ENCODE data around the gene KPNB1. TPM values are rescaled to one million over a fixed set of nuclear protein-coding genes. Genes with fewer than 3 reads are reported as not detected.

Gene KPNB1
- total and polyA plus RNA-seq, 4 donors, result 40.1 to 258 (median 158) TPM

DNA sequence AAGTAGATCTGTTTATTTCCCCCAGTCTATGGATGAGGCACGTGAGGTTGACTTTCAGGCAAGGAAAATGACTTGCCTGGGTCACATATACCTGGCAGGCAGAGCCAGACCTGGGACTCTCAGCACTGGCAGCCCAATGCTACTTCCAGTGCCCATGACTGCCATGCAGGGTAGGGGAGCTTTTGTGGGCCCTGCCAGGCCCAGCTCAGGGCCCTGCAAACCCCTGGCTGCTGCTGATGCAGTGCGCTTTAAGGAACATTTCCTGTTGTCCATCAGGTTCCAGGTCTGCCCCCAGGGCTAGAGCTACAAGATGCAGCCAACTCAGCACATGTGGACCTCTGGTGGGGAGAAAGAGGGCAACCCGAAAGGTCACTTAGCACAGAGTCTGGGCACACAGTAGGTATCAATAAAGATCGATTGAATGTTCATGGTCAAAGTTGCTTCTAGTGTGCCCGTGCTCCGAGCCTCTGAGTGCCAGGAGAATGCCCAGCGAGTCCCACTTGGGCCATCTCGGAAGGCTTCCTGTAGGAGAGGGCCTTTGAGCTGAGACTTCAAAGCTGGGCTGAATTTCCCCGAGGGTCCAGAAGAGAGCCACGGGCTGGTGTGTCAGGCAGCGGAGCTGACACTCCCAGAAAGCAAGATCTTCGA, 82.8 kb downstream of the KPNB1 start:
- 43 to 51% methylated on average over 12 of the region's 12 CpGs for WGBS, 2 donors
- H3K27ac ChIP-seq (ENCODE audit: low read depth in 1 of 2, low read length in 1 of 2), result no peak overlapping the region
- peaks cover 0 to 2% (median 0%) of the 10 kb centered on the region in 4 donors for H3K9me3 ChIP-seq (ENCODE audit: control insufficient read depth in 4 of 4, insufficient read depth in 3 of 4, low read length in 3 of 4)
- H3K9ac ChIP-seq (ENCODE audit: insufficient read depth in 1 of 2, low read length in 2 of 2), result no peak overlapping the region
- peaks cover 0 to 47% (median 37%) of the 10 kb centered on the region in 3 donors for H3K27me3 ChIP-seq (ENCODE audit: control insufficient read depth in 3 of 3, insufficient read depth in 3 of 3, low read length in 2 of 3)
- H3K4me1 ChIP-seq (ENCODE audit: control insufficient read depth in 5 of 5, insufficient read depth in 5 of 5, low read length in 5 of 5), result no peaks in the 10 kb centered on the region
- DNase-seq, result no peak
- H3K4me3 ChIP-seq, result no peak overlapping the region
- no peaks in the 10 kb centered on the region for H3K36me3 ChIP-seq (ENCODE audit: control insufficient read depth in 4 of 4, insufficient read depth in 4 of 4, low read length in 4 of 4)
- TF ChIP-seq, protein P1, sequence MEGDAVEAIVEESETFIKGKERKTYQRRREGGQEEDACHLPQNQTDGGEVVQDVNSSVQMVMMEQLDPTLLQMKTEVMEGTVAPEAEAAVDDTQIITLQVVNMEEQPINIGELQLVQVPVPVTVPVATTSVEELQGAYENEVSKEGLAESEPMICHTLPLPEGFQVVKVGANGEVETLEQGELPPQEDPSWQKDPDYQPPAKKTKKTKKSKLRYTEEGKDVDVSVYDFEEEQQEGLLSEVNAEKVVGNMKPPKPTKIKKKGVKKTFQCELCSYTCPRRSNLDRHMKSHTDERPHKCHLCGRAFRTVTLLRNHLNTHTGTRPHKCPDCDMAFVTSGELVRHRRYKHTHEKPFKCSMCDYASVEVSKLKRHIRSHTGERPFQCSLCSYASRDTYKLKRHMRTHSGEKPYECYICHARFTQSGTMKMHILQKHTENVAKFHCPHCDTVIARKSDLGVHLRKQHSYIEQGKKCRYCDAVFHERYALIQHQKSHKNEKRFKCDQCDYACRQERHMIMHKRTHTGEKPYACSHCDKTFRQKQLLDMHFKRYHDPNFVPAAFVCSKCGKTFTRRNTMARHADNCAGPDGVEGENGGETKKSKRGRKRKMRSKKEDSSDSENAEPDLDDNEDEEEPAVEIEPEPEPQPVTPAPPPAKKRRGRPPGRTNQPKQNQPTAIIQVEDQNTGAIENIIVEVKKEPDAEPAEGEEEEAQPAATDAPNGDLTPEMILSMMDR (IDR thresholded peaks at IDR 0.05; ENCODE audit: control extremely low read depth, extremely low read depth), result no peak
- no peak for ATAC-seq (ENCODE audit: insufficient read depth, low FRiP score)

DNA sequence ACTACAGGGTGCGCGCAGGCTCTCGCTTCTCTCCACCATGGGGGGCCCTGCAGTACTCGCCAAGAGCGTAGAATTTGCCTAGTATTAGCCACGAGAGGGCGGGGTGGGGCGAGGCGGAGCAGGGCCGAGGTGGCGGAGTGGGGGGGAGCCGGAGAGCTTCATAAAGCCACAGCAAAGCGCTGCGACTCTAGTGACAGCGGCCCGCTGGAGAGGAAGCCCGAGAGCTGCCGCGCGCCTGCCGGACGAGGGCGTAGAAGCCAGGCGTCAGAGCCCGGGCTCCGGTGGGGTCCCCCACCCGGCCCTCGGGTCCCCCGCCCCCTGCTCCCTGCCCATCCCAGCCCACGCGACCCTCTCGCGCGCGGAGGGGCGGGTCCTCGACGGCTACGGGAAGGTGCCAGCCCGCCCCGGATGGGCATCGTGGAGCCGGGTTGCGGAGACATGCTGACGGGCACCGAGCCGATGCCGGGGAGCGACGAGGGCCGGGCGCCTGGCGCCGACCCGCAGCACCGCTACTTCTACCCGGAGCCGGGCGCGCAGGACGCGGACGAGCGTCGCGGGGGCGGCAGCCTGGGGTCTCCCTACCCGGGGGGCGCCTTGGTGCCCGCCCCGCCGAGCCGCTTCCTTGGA, 83.4 kb downstream of the KPNB1 start, which contains the start of gene TBX21:
Gene TBX21 (plus strand): TSS at position 190 of the 627 bp plus-strand sequence. CDS start 219 bp downstream, at position 409.
- 1 to 2% methylated on average over 72 to 73 of the region's 73 CpGs for WGBS, 2 donors
- no peak within 1 kb of the TSS for H3K27ac ChIP-seq (ENCODE audit: low read depth in 1 of 2, low read length in 1 of 2)
- peaks cover 0 to 2% (median 0%) of the 10 kb centered on the region in 4 donors for H3K9me3 ChIP-seq (ENCODE audit: control insufficient read depth in 4 of 4, insufficient read depth in 3 of 4, low read length in 3 of 4)
- H3K27me3 ChIP-seq (ENCODE audit: control insufficient read depth in 3 of 3, insufficient read depth in 3 of 3, low read length in 2 of 3), result peaks cover 0 to 47% (median 37%) of the 10 kb centered on the region in 3 donors
- no peaks in the 10 kb centered on the region for H3K36me3 ChIP-seq (ENCODE audit: control insufficient read depth in 4 of 4, insufficient read depth in 4 of 4, low read length in 4 of 4)
- peak; percentile 65 to 79 (median 68) for DNase-seq
- TF ChIP-seq, protein P1 (IDR thresholded peaks at IDR 0.05; ENCODE audit: control extremely low read depth, extremely low read depth), result no peak
- no peaks in the 10 kb centered on the region for H3K4me1 ChIP-seq (ENCODE audit: control insufficient read depth in 5 of 5, insufficient read depth in 5 of 5, low read length in 5 of 5)
- no peak within 1 kb of the TSS for H3K4me3 ChIP-seq
- no peak for ATAC-seq (ENCODE audit: insufficient read depth, low FRiP score)
- no peak within 1 kb of the TSS for H3K9ac ChIP-seq (ENCODE audit: insufficient read depth in 1 of 2, low read length in 2 of 2)

DNA sequence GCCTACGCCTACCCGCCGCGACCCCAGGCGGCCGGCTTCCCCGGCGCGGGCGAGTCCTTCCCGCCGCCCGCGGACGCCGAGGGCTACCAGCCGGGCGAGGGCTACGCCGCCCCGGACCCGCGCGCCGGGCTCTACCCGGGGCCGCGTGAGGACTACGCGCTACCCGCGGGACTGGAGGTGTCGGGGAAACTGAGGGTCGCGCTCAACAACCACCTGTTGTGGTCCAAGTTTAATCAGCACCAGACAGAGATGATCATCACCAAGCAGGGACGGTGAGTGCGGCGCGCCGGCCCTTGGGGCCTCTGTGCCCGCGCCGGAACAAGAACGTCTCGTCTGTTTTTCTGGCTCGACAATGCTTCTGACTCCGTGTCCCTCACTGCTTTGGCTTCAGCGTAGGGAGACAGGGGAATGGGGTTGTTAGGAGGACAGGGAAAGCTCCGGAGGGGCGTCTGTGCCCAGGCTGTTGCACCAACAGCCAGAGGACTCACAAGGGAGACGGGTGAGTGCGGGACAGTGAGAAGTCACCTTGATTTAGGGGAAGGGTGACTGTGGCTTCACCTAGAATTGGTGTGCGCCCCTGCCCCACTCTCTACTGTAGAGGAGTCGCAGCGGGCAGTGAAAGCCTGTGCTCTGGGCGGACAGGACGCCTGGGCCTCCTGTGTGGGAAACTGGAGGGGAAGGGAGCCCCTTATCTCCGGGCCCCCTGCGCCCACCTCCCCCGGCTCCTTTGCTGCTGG, 84.1 kb downstream of the KPNB1 start:
- H3K9me3 ChIP-seq (ENCODE audit: control insufficient read depth in 4 of 4, insufficient read depth in 3 of 4, low read length in 3 of 4), result peaks cover 0 to 2% (median 0%) of the 10 kb centered on the region in 4 donors
- no peak for ATAC-seq (ENCODE audit: insufficient read depth, low FRiP score)
- no peaks in the 10 kb centered on the region for H3K4me1 ChIP-seq (ENCODE audit: control insufficient read depth in 5 of 5, insufficient read depth in 5 of 5, low read length in 5 of 5)
- H3K27ac ChIP-seq (ENCODE audit: low read depth in 1 of 2, low read length in 1 of 2), result no peak overlapping the region
- TF ChIP-seq, protein P1 (IDR thresholded peaks at IDR 0.05; ENCODE audit: control extremely low read depth, extremely low read depth), result no peak
- no peak overlapping the region for H3K4me3 ChIP-seq
- no peak overlapping the region for H3K9ac ChIP-seq (ENCODE audit: insufficient read depth in 1 of 2, low read length in 2 of 2)
- no peaks in the 10 kb centered on the region for H3K36me3 ChIP-seq (ENCODE audit: control insufficient read depth in 4 of 4, insufficient read depth in 4 of 4, low read length in 4 of 4)
- WGBS, 2 donors, result 5 to 6% methylated on average over 59 to 60 of the region's 60 CpGs
- peaks cover 0 to 47% (median 37%) of the 10 kb centered on the region in 3 donors for H3K27me3 ChIP-seq (ENCODE audit: control insufficient read depth in 3 of 3, insufficient read depth in 3 of 3, low read length in 2 of 3)
- DNase-seq, result no peak

Measured in lung (tissue), 12 donors.